AG10803 (cell line): ENCODE measurements around the gene UQCRC1.

Experiments
- DNase-seq: peaks from one replicate; pipeline ENCODE4 v3.0.0; 2010; ENCODE audit warnings: low read depth
- H3K4me3 ChIP-seq: 2 replicates; pipeline ENCODE4 v1.5.1; 2011; ENCODE audit warnings: mild to moderate bottlenecking, low read length, control low read depth
- CTCF ChIP-seq: conservative IDR thresholded peaks from 2 replicates; pipeline ENCODE4 v1.5.1; 2011; ENCODE audit warnings: mild to moderate bottlenecking, low read length, control low read depth, inconsistent platforms

The UQCRC1 gene

GRCh38 chr3:48625600-48625999 lies 16.2 kb upstream of the UQCRC1 start:
- H3K4me3 ChIP-seq = no peak overlapping the region
- no peak for TF ChIP-seq CTCF
- no peak for DNase-seq

GRCh38 chr3:48624767-48625166 lies 15.3 kb upstream of the UQCRC1 start:
- no peak for TF ChIP-seq CTCF
- no peak for DNase-seq
- H3K4me3 ChIP-seq = no peak overlapping the region

GRCh38 chr3:48623851-48624547 lies 14.6 kb upstream of the UQCRC1 start:
- H3K4me3 ChIP-seq = no peak overlapping the region
- DNase-seq = no peak
- no peak for TF ChIP-seq CTCF

- no peak for TF ChIP-seq CTCF
- no peak within 1 kb of the TSS for H3K4me3 ChIP-seq
- DNase-seq = no peak
Observed at GRCh38 chr3:48621461-48621869, 12.0 kb upstream of the UQCRC1 start, which contains the start of gene TMEM89. Gene TMEM89 (minus strand): TSS chr3:48621769. CDS start chr3:48621756, 13 bp downstream.

GRCh38 chr3:48619541-48620524 lies 10.4 kb upstream of the UQCRC1 start:
- no peak overlapping the region for H3K4me3 ChIP-seq
- DNase-seq = no peak
- no peak for TF ChIP-seq CTCF

- H3K4me3 ChIP-seq = no peak overlapping the region
- TF ChIP-seq CTCF = no peak
- DNase-seq = no peak
Observed at GRCh38 chr3:48617559-48617958, 8.1 kb upstream of the UQCRC1 start.
